ENCODE measurements around the gene SERPIND1. TPM values are rescaled to one million over a fixed set of nuclear protein-coding genes. Genes with fewer than 3 reads are reported as not detected.
A peak's percentile ranks its signal among the peaks of the same experiment; 100 is the strongest.
"Not testable (repeated sequence)": the region's sequence is repeated elsewhere in the genome, so short reads cannot be mapped to it uniquely, and the experiment has no call there.

The SERPIND1 gene
- total RNA-seq, 1 experiment from 2014 or later, result not detected

- no peak for DNase-seq (ENCODE audit: low spot score)
These were observed 26.7 kb upstream of the SERPIND1 start for GRCh38 chr22:20747223-20747622.

DNA sequence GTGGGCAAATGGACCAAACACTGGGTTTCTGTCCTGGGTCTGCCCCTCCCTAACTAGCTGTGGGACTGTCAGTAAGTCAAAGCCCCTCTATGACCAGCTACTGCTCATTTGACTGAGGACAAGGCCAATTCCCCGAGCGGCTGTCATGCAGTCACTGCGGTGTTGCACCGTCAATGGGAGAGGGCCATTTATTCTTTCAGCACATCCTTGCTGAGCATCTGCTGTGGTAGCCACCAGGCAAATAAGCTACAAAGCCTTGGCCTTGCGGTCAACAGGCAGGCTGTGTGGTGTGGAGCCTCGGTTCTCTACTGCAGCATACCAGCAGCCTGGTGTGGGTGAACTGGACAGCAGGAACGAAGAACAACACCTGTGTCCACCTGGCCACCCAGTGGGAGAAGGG lies 25.8 kb upstream of the SERPIND1 start:
- DNase-seq (ENCODE audit: low spot score), result no peak

DNA sequence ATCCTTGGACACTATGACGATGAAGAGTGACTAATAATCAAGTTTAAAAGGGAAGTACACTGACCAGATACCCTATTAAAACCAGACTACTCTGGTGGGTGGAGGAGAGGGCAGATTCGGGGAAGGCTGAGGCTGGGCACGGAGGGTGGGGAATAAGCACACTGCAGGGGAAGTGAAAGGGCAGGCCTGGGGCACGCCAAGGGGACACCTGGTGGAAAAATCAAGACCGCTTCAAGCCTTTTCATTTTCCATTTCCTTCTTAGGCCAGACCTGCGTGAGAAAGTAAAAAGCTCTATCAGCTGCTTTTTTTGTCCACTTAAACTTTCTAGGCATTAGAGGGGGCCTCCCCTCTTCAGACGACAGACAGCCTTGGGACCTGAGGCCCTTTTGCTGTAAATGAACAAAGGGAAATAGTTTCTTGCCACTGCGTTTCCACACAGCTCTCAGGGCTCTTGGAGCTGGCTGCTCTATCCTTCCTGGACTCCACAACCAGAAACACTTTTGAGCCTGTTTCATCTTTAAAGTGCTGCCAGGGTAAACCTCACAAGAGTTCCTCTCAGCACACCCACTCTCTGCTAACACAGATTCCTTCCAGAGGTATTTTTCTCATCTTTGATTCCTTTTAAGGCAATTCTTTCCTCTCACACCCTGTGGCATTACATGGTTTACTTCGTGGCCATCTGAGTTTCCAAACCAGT lies 25.0 kb upstream of the SERPIND1 start:
- DNase-seq (ENCODE audit: low spot score), result no peak

GRCh38 chr22:20749453-20749852 lies 24.5 kb upstream of the SERPIND1 start:
- no peak for DNase-seq (ENCODE audit: low spot score)

DNA sequence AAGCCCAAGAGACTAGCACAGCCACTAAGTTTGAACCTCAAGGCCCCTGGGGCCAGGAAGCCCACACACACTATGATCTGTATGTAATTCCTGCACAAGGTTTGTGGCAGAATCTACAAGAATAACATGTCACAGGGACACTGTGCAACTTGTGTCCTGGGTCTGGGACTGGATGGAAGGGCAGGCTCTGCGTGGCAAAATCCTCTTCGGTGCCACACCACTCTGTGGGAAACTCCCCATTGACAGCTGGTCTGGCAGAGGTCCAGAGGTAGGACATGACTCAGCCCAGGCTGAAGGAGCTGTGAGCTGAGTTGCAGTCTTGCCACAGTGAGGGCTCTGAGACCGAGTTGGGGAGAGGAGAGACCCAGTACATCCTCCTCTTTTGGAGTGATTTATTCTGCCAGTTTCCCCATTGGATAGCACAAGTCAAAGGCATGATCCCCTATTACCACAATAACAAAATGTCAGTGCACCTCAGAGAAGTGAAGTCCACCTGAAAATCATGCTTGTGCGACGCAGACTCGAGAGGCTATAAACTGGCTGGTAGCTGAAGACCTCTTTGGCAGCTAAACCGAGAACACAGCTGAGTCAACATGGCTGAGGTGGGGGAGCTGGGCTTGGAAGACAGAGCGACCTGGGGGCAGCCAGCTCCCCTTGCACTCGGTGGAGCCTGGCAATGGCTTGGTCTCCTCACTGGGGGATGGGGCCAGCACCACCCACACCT lies 23.3 kb upstream of the SERPIND1 start:
- peak; percentile 69 for DNase-seq (ENCODE audit: low spot score)

DNA sequence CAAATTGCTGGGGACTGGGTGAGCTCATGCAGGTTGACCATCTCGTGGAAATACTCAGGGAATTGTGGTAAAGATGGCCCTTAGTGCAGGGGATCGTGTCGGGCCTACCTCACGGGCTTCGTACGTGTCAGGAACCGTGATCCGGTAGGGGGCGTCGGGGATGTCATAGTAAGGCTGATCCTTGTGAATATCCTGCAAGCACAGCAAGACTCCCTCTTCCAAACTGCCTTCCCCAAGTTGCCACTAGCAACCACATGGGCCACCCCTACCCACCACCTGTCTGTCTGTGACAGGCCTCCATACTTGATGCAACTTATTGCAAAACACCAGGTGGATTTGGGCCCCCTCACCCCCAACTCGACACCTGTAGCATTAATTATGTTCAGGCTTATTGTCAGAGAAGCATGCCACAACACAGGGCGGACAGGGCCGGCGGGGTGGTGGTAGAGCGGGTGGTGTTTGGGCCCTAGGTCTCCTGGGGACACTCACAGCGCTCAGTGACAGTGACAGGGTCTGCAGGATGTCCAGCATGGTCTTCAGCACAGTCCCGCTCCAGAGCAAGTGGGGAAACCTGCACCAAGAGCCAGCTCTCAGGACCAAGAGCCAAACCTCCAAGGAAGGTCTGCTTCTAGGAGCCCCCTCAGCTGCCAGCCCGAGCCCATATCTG lies 22.6 kb upstream of the SERPIND1 start:
- no peak for DNase-seq (ENCODE audit: low spot score)

GRCh38 chr22:20752104-20752741 lies 21.7 kb upstream of the SERPIND1 start:
- DNase-seq (ENCODE audit: low spot score), result no peak

DNA sequence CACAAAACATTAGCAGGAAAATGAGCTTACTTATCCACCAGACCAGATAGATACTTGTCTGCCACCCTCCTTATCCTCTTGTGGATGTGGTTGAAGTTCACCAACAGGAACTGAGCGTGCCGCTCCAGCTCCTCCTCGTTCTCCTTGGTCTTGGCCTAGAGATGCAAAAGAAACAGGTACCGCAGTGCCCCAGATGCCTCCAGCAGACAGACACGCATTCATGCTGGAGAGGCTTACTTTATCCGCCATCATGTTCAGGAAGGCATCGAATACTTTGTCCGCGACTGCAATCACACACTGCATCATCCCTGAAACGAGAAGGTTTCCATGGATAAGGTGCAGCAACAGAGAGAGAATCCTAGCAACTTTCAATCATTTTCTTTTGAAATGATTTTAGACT lies 21.0 kb upstream of the SERPIND1 start:
- no peak for DNase-seq (ENCODE audit: low spot score)

DNA sequence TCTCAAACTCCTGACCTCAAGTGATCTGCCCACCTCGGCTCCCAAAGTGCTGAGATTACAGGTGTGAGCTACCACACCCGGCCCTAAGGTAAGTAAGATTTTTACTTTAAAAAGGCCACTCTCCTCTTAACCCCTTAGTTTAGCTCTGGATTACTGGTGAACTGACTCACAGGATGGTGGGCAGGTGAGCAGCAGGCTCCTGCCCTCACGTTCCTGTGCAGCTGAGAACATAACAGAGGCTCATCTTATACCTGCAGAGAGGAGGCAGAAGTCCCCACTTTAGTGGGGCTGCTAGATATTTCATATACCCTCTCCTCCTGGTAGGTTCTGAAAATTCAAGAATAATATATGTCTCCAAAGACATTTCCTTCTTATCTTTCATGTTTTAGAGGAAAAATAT lies 17.1 kb upstream of the SERPIND1 start:
- no peak for DNase-seq (ENCODE audit: low spot score)

GRCh38 chr22:20758688-20759087 lies 15.2 kb upstream of the SERPIND1 start:
- DNase-seq (ENCODE audit: low spot score), result no peak

DNA sequence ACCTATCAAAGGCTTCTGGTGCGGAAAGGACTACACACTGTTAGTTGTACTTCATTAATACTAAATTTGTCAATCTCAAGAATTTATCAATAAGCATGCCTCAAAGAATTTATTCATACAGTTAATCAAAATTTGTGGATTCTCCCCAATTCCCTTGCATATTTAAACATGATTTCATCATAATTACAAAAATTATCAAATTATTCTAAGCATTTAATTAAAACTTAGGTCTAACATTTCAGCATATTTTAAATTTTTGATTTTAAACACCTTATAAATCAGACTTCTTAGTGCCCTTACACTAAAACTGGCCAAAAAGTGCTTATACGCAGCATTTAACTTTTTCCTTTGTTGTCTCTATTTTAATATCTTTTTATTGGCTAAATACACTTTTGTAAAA lies 13.8 kb upstream of the SERPIND1 start:
- no peak for DNase-seq (ENCODE audit: low spot score)

DNA sequence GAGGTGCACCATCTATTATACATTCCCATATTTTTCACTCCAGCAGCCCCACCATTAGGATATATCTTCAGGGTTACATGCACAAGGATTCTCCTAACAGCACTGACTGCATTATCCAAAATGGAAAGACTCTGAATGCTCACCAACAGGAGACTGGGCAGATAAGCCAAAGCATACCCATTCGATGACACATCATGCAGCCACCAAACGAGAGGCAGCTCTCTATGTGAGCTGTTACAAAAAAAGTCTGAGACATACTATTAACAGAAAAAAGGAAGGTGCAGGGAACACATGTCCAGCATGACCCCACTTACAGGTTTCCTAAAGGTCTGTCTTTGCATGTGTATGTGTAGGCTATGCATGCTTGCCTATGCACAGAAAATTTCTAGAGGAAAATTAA lies 12.4 kb upstream of the SERPIND1 start:
- no peak for DNase-seq (ENCODE audit: low spot score)

DNA sequence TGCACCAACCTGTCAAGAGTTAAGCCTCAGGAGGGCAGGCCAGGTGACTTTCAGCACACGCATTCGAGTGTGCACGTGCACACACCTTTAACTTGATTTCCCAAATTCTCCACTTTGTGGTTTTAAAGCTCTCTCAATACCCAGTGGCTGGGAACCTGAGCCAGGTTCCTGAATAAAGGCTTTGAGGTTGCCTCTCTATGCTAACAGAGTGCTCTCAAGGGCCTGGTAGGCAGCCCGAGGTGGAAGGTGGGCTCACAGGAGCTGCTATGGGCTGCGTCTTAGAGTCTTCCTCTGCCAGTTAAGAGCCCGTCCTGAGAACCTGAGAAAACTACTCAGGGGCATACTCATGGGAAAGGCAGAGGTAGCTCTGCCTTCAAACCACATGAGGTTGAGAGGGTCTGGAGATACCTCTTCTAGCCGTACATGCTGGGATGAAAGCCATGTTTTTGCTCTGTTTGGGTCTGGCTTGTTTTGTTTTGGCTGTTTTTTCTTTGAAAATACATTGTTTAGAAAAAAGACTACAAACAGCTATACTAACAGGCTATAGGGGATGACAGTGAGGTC lies 11.6 kb upstream of the SERPIND1 start:
- no peak for DNase-seq (ENCODE audit: low spot score)

- DNase-seq (ENCODE audit: low spot score), result no peak
These were observed 10.1 kb upstream of the SERPIND1 start for GRCh38 chr22:20763630-20764470.

GRCh38 chr22:20764471-20764720 lies 9.5 kb upstream of the SERPIND1 start:
- DNase-seq (ENCODE audit: low spot score), result no peak

DNA sequence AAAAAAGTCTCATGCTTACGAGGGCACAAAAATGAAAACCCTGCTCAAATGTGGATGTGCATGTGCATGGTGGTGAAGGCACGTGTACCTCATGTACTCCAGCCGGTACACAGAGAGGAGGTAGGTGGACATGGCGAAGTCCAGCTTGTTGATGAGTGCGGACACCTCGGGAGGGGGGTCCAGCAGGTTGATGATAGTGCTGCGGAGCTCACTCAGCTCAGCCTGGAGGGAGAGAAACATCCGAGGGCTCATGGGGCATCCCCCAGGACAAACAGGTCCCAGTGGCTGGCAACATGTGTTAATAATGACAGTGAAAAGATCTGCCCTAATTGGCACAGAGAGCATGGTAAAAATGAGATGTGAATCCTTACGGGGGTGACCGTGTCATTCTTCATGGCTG lies 9.2 kb upstream of the SERPIND1 start:
- no peak for DNase-seq (ENCODE audit: low spot score)

DNA sequence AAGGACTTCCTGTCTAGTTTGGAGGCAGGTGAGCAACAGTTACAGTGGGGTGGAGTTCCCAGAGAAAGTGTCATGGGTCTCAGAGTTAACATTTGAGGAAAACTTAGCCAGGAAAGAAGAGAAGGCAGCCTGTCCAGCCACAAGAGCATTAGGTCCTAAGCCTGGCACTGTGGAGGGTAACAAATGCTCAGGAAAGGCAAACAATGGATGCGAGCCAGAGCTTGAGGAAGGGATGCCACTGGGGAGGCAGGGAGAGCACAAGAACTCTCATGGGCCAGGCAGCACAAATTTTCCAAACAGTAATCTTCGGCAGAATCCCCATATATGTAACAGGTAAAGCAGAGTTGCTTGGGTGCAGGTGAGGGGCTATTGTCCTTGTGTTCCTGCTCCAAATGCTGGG lies 8.0 kb upstream of the SERPIND1 start:
- DNase-seq (ENCODE audit: low spot score), result no peak

DNA sequence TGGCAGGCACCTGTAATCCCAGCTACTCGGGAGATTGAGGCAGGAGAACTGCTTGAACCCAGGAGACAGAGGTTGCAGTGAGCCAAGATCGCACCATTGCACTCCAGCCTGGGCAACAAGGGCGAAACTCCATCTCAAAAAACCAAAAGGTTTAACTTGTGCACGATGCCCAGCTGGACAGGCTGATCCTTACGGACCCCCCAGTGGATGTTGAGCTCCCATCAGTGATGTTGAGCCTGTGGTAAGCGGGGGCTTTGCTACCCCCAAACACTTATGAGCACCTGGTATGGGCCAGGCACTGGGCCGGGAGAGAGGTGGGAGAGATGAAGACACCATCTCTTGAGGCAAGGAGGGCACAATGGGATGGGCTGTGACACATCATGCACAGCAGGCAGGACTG lies 7.4 kb upstream of the SERPIND1 start:
- DNase-seq (ENCODE audit: low spot score), result no peak

- DNase-seq (ENCODE audit: low spot score), result not testable (repeated sequence)
These were observed 4.5 kb upstream of the SERPIND1 start for GRCh38 chr22:20769496-20769826.

DNA sequence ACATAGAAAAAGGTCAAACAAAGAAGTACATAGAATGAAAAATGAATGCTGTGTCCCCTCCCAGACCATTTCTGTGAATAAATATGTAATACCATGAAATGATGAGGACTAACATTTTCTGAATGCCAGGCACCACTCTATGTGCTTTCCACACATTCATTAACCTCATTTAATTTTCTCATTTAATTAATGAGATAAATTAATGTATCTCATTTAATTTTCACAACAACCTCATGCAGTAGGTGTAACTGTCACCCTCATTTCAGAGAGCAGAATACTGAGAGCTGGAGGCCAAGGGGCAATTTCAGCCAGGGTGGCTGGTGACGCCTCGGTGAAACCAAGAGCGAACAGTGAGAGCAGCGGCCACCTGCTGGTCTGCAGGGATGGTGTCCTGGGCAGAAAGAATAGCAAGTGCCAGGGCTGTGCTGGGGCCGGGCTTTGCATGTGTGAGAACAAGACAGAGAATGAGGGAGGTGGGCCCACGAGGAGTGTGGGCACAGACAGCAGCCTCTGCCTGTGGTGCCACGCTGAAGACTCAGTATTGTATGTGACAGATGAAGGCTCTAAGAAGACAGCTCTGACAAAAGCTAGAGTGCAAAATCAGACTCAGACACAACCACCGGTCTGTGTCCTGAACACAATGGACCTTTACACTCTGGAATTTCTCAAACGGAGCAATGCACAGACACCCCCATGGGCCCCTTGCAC lies 1.8 kb upstream of the SERPIND1 start:
- no peak for DNase-seq (ENCODE audit: low spot score)

- no peak for DNase-seq (ENCODE audit: low spot score)
These were observed 969 bp downstream of the SERPIND1 start for GRCh38 chr22:20774882-20775281.

All from A172 (cell line).